ENCODE data around the gene DPH6.

The DPH6 gene

GRCh38 chr15:35485411-35485810, 60.6 kb downstream of the DPH6 start:
- TF ChIP-seq, protein P1, sequence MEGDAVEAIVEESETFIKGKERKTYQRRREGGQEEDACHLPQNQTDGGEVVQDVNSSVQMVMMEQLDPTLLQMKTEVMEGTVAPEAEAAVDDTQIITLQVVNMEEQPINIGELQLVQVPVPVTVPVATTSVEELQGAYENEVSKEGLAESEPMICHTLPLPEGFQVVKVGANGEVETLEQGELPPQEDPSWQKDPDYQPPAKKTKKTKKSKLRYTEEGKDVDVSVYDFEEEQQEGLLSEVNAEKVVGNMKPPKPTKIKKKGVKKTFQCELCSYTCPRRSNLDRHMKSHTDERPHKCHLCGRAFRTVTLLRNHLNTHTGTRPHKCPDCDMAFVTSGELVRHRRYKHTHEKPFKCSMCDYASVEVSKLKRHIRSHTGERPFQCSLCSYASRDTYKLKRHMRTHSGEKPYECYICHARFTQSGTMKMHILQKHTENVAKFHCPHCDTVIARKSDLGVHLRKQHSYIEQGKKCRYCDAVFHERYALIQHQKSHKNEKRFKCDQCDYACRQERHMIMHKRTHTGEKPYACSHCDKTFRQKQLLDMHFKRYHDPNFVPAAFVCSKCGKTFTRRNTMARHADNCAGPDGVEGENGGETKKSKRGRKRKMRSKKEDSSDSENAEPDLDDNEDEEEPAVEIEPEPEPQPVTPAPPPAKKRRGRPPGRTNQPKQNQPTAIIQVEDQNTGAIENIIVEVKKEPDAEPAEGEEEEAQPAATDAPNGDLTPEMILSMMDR (IDR thresholded peaks at IDR 0.05; ENCODE audit: control extremely low read depth, extremely low read depth, low read depth, missing control alignments), result no peak
- ChIA-PET CTCF (interaction anchor here (0.9 to 1.0 kb wide), 2 partner anchors 15 to 41 kb away, joined by 3 read pairs; no protein-coding TSS in a partner anchor), POLR2A (no interaction called here)
- no peak for DNase-seq (ENCODE audit: extremely low spot score)

- no peak for DNase-seq (ENCODE audit: extremely low spot score)
- ChIA-PET CTCF (no interaction called here), POLR2A (no interaction called here)
- TF ChIP-seq, protein P1 (IDR thresholded peaks at IDR 0.05; ENCODE audit: control extremely low read depth, extremely low read depth, low read depth, missing control alignments), result no peak
Observed at GRCh38 chr15:35484231-35484945, 61.6 kb downstream of the DPH6 start.

- CTCF ChIA-PET, result interaction anchor here (1.0 to 2.3 kb wide), 4 partner anchors 10 to 20 kb away, joined by 4 to 6 read pairs (median 5); no protein-coding TSS in a partner anchor
- no peak for DNase-seq (ENCODE audit: extremely low spot score)
- POLR2A ChIA-PET, result no interaction called here
- TF ChIP-seq, protein P1 (IDR thresholded peaks at IDR 0.05; ENCODE audit: control extremely low read depth, extremely low read depth, low read depth, missing control alignments), result no peak
Observed at GRCh38 chr15:35481992-35482391, 64.0 kb downstream of the DPH6 start.

DNA sequence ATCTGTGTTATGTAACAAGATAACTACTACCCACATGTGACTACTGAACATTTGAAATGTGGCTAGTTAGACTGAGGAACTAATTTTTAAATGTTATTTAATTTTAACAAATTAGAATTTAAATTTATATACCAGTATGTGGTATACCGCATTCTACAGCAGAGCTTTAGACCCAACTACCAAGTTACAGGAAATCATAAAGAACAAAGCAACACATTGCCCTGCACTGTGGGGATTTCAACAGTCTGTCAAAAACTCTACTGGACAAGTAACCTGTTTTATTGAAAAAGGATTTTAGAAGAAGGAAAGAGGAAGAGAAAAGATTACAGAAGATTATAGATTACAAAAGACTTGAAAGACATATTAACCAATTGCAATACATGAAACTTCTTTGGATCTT, 64.9 kb downstream of the DPH6 start:
- CTCF ChIA-PET, result interaction anchor here (1.0 to 1.1 kb wide), 3 partner anchors 8 to 19 kb away, joined by 4 read pairs; no protein-coding TSS in a partner anchor
- TF ChIP-seq, protein P1 (IDR thresholded peaks at IDR 0.05; ENCODE audit: control extremely low read depth, extremely low read depth, low read depth, missing control alignments), result no peak
- POLR2A ChIA-PET, result no interaction called here
- DNase-seq (ENCODE audit: extremely low spot score), result no peak

GRCh38 chr15:35479423-35479822, 66.5 kb downstream of the DPH6 start:
- no peak for DNase-seq (ENCODE audit: extremely low spot score)
- POLR2A ChIA-PET, result no interaction called here
- TF ChIP-seq, protein P1 (IDR thresholded peaks at IDR 0.05; ENCODE audit: control extremely low read depth, extremely low read depth, low read depth, missing control alignments), result no peak
- CTCF ChIA-PET, result interaction anchor here (0.6 to 1.6 kb wide), 4 partner anchors 9 to 64 kb away, joined by 3 to 6 read pairs (median 3); no protein-coding TSS in a partner anchor

- no peak for DNase-seq (ENCODE audit: extremely low spot score)
- TF ChIP-seq, protein P1 (IDR thresholded peaks at IDR 0.05; ENCODE audit: control extremely low read depth, extremely low read depth, low read depth, missing control alignments), result no peak
- ChIA-PET POLR2A (no interaction called here), CTCF (interaction anchor here (1.6 kb wide), 1 partner anchor 33 kb away, joined by 6 read pairs; no protein-coding TSS in a partner anchor)
Observed at GRCh38 chr15:35477312-35478262, 68.4 kb downstream of the DPH6 start.
